GM23338 (cell line): ENCODE data around the gene ANGPTL2.

Experiments
- EZH2 ChIP-seq: fragments of 200-600 bp; sonication (generic); IDR thresholded peaks from one replicate; pipeline ENCODE4 v1.8.0; 2017; ENCODE audit warnings: antibody characterized with exemption, mild to moderate bottlenecking, low read depth; ENCODE audit not compliant: unreplicated experiment
- EZH2phosphoT487 ChIP-seq: fragments of 200-600 bp; sonication (generic); IDR thresholded peaks from one replicate; pipeline ENCODE4 v1.8.1; 2018; ENCODE audit warnings: antibody characterized with exemption; ENCODE audit not compliant: unreplicated experiment
- POLR2AphosphoS5 ChIP-seq: IDR thresholded peaks from 2 replicates; pipeline ENCODE4 v1.6.1; 2016; ENCODE audit warnings: antibody characterized with exemption, low read depth
- ZNF114 ChIP-seq: fragments of 250-450 bp; sonication (Bioruptor Pico); IDR thresholded peaks from 2 replicates; pipeline ENCODE4 v1.5.0; 2020; ENCODE audit warnings: mild to moderate bottlenecking, moderate library complexity
- TF ChIP-seq, protein P1 (sequence below), 2 experiments: fragments of 200-600 bp in 1 of 2; sonication (generic) in 1 of 2; conservative IDR thresholded peaks; 2 replicates each; pipeline versions ENCODE4 v1.5.1 to v1.6.1; 2016 to 2017; ENCODE audit warnings: antibody characterized with exemption in 2 of 2, low read depth in 2 of 2, mild to moderate bottlenecking in 2 of 2, moderate library complexity in 1 of 2
- TF ChIP-seq, protein P2 (sequence below): IDR thresholded peaks from one replicate; pipeline ENCODE4 v1.6.1; 2018; ENCODE audit warnings: antibody characterized with exemption; ENCODE audit not compliant: unreplicated experiment
- TF ChIP-seq, protein P3 (sequence below): fragments of 250-450 bp; sonication (Bioruptor Pico); IDR thresholded peaks from 2 replicates; pipeline ENCODE4 v1.5.0; 2020; ENCODE audit warnings: mild to moderate bottlenecking, moderate library complexity

DNA sequence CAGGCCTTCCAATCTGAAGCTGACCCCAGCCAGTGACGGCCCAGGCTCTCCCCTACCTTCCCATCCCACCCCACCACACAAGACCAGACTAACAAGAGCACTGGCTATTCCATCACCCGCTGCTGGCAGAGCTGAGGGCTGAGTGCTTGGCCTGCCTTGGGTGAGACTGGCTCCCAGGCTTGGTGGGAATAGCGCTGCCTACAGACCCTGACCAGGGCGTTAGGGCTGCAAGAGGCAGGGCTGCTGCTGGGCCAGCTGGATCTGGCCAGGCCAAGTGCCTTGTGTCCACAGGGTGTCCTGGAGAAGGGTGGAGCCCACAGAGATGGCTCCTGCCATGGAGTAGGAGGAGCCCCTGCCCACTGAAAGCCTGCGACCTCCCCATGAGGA lies 31.6 kb upstream of the ANGPTL2 start:
- TF ChIP-seq, protein P1, sequence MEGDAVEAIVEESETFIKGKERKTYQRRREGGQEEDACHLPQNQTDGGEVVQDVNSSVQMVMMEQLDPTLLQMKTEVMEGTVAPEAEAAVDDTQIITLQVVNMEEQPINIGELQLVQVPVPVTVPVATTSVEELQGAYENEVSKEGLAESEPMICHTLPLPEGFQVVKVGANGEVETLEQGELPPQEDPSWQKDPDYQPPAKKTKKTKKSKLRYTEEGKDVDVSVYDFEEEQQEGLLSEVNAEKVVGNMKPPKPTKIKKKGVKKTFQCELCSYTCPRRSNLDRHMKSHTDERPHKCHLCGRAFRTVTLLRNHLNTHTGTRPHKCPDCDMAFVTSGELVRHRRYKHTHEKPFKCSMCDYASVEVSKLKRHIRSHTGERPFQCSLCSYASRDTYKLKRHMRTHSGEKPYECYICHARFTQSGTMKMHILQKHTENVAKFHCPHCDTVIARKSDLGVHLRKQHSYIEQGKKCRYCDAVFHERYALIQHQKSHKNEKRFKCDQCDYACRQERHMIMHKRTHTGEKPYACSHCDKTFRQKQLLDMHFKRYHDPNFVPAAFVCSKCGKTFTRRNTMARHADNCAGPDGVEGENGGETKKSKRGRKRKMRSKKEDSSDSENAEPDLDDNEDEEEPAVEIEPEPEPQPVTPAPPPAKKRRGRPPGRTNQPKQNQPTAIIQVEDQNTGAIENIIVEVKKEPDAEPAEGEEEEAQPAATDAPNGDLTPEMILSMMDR (conservative IDR thresholded peaks at IDR 0.05; ENCODE audit: low read depth in 2 of 2) = no peak
- TF ChIP-seq POLR2AphosphoS5 (no peak), EZH2 (no peak), EZH2phosphoT487 (no peak), ZNF114 (CRISPR knock-in tag) (no peak)
- TF ChIP-seq, protein P2, sequence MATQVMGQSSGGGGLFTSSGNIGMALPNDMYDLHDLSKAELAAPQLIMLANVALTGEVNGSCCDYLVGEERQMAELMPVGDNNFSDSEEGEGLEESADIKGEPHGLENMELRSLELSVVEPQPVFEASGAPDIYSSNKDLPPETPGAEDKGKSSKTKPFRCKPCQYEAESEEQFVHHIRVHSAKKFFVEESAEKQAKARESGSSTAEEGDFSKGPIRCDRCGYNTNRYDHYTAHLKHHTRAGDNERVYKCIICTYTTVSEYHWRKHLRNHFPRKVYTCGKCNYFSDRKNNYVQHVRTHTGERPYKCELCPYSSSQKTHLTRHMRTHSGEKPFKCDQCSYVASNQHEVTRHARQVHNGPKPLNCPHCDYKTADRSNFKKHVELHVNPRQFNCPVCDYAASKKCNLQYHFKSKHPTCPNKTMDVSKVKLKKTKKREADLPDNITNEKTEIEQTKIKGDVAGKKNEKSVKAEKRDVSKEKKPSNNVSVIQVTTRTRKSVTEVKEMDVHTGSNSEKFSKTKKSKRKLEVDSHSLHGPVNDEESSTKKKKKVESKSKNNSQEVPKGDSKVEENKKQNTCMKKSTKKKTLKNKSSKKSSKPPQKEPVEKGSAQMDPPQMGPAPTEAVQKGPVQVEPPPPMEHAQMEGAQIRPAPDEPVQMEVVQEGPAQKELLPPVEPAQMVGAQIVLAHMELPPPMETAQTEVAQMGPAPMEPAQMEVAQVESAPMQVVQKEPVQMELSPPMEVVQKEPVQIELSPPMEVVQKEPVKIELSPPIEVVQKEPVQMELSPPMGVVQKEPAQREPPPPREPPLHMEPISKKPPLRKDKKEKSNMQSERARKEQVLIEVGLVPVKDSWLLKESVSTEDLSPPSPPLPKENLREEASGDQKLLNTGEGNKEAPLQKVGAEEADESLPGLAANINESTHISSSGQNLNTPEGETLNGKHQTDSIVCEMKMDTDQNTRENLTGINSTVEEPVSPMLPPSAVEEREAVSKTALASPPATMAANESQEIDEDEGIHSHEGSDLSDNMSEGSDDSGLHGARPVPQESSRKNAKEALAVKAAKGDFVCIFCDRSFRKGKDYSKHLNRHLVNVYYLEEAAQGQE = no peak
- TF ChIP-seq, protein P3, sequence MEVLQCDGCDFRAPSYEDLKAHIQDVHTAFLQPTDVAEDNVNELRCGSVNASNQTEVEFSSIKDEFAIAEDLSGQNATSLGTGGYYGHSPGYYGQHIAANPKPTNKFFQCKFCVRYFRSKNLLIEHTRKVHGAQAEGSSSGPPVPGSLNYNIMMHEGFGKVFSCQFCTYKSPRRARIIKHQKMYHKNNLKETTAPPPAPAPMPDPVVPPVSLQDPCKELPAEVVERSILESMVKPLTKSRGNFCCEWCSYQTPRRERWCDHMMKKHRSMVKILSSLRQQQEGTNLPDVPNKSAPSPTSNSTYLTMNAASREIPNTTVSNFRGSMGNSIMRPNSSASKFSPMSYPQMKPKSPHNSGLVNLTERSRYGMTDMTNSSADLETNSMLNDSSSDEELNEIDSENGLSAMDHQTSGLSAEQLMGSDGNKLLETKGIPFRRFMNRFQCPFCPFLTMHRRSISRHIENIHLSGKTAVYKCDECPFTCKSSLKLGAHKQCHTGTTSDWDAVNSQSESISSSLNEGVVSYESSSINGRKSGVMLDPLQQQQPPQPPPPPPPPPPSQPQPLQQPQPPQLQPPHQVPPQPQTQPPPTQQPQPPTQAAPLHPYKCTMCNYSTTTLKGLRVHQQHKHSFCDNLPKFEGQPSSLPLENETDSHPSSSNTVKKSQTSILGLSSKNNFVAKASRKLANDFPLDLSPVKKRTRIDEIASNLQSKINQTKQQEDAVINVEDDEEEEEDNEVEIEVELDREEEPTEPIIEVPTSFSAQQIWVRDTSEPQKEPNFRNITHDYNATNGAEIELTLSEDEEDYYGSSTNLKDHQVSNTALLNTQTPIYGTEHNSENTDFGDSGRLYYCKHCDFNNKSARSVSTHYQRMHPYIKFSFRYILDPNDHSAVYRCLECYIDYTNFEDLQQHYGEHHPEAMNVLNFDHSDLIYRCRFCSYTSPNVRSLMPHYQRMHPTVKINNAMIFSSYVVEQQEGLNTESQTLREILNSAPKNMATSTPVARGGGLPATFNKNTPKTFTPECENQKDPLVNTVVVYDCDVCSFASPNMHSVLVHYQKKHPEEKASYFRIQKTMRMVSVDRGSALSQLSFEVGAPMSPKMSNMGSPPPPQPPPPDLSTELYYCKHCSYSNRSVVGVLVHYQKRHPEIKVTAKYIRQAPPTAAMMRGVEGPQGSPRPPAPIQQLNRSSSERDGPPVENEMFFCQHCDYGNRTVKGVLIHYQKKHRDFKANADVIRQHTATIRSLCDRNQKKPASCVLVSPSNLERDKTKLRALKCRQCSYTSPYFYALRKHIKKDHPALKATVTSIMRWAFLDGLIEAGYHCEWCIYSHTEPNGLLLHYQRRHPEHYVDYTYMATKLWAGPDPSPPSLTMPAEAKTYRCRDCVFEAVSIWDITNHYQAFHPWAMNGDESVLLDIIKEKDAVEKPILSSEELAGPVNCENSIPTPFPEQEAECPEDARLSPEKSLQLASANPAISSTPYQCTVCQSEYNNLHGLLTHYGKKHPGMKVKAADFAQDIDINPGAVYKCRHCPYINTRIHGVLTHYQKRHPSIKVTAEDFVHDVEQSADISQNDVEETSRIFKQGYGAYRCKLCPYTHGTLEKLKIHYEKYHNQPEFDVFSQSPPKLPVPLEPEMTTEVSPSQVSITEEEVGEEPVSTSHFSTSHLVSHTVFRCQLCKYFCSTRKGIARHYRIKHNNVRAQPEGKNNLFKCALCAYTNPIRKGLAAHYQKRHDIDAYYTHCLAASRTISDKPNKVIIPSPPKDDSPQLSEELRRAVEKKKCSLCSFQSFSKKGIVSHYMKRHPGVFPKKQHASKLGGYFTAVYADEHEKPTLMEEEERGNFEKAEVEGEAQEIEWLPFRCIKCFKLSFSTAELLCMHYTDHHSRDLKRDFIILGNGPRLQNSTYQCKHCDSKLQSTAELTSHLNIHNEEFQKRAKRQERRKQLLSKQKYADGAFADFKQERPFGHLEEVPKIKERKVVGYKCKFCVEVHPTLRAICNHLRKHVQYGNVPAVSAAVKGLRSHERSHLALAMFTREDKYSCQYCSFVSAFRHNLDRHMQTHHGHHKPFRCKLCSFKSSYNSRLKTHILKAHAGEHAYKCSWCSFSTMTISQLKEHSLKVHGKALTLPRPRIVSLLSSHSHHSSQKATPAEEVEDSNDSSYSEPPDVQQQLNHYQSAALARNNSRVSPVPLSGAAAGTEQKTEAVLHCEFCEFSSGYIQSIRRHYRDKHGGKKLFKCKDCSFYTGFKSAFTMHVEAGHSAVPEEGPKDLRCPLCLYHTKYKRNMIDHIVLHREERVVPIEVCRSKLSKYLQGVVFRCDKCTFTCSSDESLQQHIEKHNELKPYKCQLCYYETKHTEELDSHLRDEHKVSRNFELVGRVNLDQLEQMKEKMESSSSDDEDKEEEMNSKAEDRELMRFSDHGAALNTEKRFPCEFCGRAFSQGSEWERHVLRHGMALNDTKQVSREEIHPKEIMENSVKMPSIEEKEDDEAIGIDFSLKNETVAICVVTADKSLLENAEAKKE (CRISPR knock-in tag) = no peak
